Cardiac septum (tissue), 1 donor: Measurements from ENCODE around the gene CARM1. TPM values are rescaled to one million over a fixed set of nuclear protein-coding genes. Genes with fewer than 3 reads are reported as not detected.
"Not testable (repeated sequence)": the region's sequence is repeated elsewhere in the genome, so short reads cannot be mapped to it uniquely, and the experiment has no call there.

ENCODE experiments used
- DNase-seq: peaks from one replicate; pipeline ENCODE4 v3.0.0-alpha.2; 2020; ENCODE audit warnings: low spot score
- intact Hi-C: fragments of 100-400 bp; cut with DNase I; formaldehyde crosslinking; loops from one replicate; pipeline ENCODE4 v1.14.0; 2022
- long read RNA-seq: library from polyadenylated mRNA; unstranded; transcript quantifications from one replicate; pipeline ENCODE4 v2.0.0, GENCODE V29; 2021
- total RNA-seq: library from RNA; stranded (reverse); fragmentation: NEBNext Ultra II Directional; extraction: Animal tissue kit (Norgen Biotek cat#: 25700); gene quantifications from one replicate; pipeline ENCODE4 v1.2.1, GENCODE V29; 2021
- donor health status: DM: no; HTN: no; CAD: no.

Gene CARM1
- total RNA-seq: 28.1 TPM
- long read RNA-seq, transcript CARM1-202 (15 exons, 2,722 nt): minor isoform, 5 of 49 reads
- long read RNA-seq, transcript CARM1-201 (16 exons, 3,330 nt): major isoform, 31 of 49 reads
- long read RNA-seq, partial matches to known transcripts: 10 of 49 reads
- long read RNA-seq, other reads (novel, unspliced or antisense): 3 of 49 reads

DNA sequence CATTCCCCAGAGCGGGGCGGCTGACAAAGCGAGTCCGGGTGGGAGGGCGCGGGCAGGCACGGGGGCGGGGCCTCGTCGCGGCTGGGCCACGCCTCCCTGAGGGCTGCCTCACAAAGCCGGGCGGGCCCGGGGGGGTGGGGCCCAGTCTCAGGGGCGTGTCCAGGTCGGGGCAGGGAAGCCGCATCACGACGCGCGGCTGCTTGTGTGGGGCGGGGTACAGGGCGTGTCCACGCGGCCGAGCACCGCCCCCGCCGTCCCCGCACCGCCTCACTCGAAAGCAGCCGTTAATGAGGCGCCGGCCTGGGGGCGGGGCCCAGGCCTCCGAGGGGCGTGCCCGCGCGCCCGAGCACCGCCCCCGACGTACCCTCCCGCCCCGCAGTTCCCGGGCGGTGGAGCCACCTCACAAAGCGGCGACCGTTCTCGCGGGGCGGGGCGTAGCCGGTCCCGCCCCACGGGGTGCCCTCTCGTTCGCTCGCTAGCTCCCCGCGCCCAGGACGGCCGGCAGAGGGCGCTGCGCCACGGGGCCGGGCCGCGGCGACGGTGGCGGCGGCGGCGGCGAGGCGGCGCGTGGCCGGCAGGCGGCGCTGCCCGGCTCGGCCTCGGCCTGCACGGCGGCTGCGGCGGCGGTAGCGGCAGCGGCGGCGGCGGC, at the start of gene CARM1:
Gene CARM1 (plus strand): TSS at position 599 of the 649 bp plus-strand sequence. CDS start 150 bp downstream, outside the sequence.
- intact Hi-C loops: no loop called here
- peak; percentile 100 for DNase-seq

DNA sequence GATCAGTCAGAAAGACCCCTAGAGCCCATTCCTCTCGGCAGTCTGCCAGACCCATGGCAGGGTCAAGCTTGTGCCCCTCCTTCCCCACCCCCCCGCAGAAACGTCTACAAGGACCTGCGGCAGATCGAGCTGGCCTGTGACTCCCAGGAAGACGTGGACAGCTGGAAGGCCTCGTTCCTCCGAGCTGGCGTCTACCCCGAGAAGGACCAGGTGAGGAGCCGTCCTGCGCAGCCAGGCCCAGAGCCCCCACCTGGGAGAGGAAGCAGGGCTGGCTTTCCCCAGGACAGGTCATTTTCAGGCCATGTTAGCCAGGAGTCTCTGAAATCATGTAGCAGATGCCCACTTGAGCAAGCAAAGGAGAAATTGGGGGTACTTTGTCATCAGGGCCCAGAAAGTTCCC, 47.7 kb upstream of the CARM1 start:
- DNase-seq: no peak
- intact Hi-C loops: no loop called here

DNA sequence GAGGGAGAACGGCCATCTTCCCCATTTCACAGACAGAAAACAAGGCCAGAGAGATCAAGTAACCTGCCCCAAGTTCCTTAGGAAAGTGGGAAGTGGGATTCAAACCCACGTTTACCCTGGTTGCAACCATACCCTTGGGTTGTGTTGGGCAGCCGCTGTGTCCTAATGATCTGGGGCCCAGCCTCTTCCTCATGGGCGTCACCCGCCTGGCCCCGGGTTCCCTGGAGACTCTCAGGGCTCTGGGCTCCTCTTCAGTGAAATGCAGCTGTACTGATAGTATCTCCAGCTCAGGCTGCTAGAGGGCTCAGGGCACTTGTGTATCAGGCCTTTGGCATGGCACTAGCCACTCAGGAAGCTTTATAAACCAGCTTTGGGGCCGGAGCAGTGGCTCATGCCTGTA, 45.1 kb upstream of the CARM1 start:
- DNase-seq: no peak
- intact Hi-C loops: no loop called here

DNA sequence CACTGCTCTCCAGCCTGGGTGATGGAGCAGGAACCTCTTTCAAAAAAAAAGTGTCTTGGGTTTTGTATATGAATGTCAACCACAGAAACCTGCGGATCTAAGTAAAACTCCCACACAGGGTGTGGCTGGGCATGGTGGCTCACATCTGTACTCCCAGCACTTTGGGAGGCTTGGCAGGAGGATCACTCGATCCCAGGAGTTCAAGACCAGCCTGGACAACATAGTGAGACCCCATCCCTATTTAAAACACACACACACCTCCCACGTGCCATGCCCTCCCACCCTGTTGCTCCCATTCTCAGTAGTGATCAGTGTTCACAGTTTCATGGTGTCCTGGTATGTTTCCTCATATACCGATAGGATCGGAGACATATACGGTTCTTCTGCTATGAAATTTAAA, 44.5 kb upstream of the CARM1 start:
- DNase-seq: no peak

DNA sequence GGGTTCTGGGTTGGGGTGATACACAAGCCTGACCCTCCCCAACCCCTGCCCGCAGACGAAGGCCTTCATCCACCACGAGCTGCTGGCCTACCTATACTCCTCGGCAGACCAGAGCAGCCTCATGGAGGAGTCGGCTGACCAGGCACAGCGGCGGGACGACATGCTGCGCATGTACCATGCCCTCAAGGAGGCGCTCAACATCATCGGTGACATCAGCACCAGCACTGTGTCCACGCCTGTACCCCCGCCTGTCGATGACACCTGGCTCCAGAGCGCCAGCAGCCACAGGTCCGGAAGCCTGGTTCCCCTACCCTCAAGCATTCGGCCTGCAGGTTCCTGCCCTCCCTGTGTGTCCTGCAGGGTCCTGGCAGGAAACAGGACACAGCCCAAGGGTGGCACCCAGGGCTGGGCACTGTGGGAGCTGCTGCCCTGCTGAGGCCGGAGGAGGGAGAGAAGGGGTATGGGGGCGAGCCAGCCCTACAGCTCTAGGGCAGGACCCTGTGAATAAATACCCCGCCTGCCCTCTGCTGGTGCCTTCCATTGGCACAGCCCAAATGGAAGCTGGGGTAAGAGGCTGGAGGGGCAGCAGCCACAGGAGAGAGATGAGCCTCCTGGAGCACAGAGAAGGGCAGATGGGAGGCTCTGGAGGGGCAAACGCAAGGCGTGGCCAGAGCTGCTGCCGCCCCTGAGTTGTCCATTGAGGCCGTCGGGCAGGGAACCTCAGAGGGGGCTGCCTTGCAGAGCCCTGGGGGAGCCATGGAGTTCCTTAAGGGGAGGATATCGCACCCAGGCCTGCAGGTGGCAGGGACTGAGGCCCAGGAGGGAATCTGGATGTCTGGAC, 42.2 kb upstream of the CARM1 start:
- DNase-seq: no peak
- intact Hi-C loops: no loop called here

More for the DNA sequence above, 44.5 kb upstream of the CARM1 start:
- intact Hi-C loops: no loop called here

DNA sequence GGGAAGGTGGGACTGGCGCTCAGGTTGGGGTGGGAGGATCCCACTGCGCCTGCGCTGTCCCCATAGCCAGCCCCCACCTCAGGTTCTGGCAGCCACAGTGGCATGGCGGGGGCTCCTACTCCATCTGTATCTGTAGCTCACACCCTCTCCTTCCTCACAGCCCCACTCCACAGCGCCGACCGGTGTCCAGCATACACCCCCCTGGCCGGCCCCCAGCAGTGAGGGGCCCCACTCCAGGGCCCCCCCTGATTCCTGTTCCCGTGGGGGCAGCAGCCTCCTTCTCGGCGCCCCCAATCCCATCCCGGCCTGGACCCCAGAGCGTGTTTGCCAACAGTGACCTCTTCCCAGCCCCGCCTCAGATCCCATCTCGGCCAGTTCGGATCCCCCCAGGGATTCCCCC, 41.4 kb upstream of the CARM1 start:
- DNase-seq: no peak
- intact Hi-C loops: no loop called here

DNA sequence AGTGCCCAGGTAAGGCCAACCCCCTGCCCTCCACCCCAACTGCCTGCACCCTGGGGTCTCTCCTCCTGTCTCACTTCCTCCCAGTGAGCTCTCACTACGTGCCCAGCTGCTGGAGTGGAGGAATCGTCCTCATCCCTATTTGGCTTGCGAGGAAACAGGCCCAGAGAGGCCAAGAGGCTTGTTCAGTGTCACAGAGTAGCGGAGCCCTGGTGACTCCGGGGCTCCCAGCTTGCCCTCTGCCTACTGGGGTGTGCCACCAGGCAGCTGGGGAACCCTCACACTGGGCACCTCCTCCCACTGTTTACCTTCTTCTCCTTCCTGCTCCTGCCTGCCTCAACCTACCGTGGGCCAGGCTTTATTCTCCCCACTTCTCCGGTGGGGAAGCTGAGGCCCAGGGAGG, 41.0 kb upstream of the CARM1 start:
- intact Hi-C loops: no loop called here
- no peak for DNase-seq

DNA sequence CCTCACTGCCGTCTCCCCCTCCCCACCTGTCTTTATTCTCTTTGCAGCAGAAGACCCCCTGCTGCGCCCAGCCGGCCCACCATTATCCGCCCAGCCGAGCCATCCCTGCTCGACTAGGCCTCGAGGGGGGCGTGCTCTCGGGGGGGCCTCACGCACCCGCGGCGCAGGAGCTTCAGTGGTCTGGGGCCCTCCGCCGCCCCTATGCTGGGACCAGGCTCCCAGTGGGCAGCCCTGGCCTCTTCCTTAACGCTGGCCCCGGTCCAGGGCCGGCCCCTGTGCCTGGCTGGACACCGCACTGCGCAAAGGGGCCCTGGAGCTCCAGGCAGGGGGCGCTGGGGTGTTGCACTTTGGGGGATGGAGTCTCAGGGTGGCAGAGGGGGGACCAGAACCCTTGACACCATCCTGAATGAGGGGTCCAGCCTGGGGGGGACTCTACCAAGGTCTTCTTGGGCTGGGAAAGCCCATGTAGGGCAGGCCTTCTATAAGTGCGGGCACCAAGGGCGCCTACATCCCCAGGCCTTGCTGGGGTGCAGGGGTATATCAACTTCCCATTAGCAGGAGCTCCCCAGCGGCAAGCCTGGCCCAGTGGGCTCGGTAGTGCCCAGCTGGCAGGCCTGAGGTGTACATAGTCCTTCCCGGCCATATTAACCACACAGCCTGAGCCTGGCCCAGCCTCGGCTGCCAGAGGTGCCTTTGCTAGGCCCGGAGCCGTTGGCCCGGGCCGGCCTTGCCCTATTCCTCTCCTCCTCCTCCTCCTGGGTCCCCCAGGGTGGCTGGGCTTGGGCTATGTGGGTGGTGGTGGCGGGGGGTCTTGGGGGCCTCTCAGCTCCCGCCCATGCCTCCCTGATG, 40.2 kb upstream of the CARM1 start:
- no peak for DNase-seq
- intact Hi-C loops: no loop called here

DNA sequence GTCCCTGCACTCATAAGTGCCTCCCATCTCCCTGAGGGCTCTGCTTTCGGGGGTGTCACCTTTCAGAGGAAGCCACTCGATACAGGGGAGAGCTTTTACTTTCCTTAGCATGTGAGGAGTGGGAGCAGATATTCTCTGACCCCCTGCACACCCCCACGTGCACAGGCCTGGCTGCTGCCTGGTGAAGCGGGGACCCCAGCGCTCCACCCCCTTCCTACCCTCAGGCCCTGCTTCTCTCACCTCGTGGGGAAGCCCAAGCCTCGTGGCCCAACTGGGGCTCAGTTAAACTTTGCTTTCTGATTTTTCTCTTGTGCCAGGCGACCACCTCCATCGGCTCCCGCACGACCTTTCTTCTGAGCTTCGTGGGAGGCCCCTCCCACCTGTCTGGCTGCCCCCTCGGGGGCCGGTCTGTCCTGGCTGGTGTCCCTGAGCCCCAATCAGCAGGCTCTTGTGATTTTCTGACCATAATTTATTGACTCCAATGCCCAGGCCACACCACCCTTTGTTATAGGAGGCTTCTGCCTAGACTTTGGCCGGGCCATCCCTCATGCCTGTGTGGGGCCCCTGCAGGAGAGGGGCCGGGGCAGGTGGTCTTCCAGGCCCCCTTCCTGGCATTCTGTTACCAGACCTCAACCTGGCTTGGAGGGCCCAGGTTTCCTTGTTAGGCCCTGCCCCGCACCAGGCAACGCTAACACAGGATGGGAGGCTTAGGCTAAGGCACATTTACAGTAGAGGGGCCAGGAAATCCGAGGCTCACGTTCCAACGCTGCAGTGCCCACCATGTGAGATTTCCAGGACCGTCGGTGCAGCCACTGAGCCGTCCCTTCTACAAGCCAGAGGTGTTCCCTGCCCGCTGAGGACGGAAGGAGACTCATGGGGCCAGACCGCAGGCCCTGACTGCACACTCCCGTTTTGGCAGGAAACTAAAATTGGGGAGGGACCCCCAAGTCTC, 39.1 kb upstream of the CARM1 start:
- intact Hi-C loops: no loop called here
- peak; percentile 69 for DNase-seq

DNA sequence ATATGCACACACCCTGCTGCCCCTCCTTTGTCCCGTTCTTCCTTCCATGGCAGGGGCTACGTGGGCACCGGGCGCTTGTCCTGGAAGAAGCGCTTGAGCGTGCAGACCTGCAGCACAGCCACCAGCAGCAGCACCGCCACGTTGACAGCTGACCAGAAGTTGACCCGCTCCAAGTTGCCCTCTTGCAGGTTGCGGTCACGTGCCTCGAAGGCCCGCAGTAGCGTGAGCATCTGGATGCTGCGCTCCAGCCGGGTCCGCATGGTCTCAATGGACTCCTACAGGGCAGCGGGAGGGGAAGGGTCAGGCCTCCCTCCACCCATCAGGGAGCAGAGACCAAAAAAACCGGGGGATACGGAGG, 38.4 kb upstream of the CARM1 start:
- DNase-seq: peak; percentile 74
- intact Hi-C loops: no loop called here

DNA sequence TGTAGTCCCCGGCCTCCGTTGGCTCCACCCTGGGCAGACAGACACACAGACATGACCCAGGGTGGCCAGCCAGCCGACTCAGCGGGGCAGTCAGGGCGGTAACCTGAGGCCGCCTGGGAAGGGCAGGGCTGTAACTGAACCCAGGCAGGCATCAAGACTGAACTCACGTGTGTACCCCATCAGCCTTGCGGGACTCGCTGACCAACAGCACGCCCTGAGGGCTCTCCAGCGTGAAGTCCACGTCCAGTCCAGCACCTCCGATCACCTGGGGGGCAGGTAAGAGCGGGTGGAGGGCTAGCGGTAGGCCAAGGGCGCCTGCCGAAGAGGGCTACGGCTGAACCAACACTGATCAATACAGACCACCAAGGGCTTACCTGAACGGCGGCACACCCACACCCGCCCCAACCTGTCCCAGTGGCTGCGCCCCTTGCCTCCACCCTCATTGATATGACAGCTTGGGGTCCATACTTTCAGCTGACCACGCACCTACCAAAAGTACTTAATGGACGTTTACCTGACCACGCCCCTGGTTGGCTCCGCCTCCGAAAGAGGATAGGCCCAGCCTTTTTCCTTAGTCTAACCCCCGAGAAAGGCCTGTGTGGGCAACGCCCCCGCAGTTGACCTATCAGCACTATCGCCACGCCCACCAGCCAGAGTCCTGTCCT, 36.1 kb upstream of the CARM1 start:
- peak; percentile 74 for DNase-seq
- intact Hi-C loops: no loop called here

DNA sequence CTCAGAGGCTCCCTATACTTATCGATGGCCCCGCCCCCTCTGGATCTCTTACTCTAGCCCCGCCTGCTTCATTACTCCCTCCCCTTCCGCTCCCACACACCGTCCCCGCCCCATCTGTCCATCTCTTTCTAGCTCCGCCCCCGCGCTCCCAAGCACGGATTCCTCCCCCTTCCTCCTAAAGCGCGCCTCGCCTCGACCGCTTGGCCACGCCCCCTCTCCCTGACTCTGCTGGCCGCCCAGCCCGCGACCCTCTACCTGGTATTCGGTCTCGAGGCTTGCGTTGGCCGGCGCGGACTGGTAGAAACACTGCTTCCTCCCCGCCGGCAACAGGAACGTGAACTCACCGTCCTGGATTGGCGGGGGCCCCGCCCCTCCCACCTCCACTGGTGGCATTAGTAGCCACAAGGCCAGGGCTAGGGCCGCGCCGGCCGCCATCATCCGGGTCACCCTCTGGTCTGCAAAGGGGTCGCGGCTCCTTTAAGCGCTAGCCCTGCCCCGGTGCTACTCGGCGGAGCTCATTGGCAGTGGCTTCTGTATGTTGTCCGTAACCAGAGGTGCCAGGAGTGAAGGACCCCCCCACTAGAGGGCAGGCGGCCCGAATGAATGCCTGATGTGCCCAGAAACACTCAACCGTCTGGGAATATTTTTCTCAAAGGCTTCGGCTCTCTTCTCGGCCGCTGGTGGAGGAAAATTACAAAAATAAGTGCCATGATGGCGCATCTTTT, 35.4 kb upstream of the CARM1 start, which contains the start of gene TMED1:
Gene TMED1 (minus strand): TSS at position 459 of the 725 bp plus-strand sequence. CDS start 21 bp downstream, at position 438.
- intact Hi-C loops: no loop called here
- peak; percentile 99 for DNase-seq

DNA sequence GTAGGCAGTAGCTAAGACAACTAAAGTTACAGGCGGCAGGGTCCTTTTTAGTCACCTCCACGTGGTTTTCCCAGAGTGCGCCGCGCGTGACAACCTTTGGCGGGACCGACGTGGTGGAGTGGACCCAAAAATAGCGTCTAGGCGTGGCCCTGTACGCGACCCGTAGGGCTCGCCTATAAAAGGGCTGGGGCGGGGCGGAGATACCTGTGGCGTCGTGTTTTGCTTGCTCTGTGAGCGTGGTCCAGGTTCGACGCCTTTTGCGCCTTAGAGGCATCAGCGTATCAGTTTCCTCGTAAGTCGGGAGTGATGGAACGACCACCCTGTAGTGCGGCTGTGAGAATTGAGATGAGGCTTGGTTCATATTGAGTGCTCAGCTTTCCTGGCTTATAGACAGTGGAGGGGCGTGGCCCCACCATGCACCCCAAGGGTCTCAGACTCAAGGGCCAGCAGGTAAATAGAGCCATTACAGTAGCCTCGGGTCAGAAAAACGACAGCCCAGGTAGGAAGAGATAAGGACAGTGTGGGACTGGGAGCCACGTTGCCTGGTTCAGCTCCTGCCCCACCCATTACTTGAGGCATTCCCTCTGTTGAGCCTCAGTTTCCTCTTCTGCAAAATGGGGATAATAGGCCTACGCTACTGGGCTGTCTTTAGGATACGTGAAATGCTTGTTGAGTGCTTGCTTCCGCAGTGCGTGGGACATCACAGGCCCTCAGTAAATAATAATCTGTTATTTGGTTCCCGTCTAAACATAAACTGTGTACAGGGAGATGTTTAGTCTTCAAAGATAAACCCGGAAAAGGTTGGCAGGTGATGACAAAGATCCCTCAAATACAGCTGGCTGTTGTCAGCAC, 34.6 kb upstream of the CARM1 start:
- peak; percentile 92 for DNase-seq
- intact Hi-C loops: no loop called here

DNA sequence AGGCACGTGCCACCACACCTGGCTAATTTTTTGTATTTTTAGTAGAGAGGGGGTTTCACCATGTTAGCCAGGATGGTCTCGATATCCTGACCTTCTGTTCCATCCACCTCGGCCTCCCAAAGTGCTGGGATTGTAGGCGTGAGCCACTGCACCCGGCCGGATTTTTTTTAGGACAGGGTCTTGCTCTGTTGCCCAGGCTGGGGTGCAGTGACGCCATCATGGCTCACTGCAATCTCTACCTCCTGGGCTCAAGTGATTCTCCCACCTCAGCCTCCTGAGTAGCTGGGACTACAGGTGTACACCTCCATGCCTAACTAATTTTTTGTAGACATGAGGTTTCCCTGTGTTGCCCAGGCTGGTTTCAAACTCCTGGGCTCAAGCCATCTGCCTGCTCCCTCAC, 33.7 kb upstream of the CARM1 start:
- intact Hi-C loops, DNase-seq: not testable (repeated sequence)

DNA sequence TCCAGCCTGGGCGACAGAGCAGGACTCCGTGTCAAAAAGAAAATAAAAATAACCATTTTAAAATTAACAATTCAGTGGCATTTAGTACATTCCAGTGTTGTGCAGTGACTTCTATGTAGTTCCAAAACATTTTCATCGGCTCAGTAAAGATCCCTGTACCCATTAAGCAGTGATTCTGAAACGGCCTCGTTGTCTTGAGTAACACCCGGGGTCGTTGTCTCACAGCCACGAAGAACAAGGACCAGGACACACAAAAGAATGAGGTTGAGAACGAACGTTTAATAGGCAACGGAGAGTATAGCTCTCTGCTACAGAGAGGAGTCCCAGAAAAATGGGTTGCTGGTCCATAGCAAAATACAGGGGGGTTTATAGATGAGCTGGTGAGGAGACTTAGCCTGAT, 33.0 kb upstream of the CARM1 start:
- intact Hi-C loops: no loop called here
- no peak for DNase-seq

DNA sequence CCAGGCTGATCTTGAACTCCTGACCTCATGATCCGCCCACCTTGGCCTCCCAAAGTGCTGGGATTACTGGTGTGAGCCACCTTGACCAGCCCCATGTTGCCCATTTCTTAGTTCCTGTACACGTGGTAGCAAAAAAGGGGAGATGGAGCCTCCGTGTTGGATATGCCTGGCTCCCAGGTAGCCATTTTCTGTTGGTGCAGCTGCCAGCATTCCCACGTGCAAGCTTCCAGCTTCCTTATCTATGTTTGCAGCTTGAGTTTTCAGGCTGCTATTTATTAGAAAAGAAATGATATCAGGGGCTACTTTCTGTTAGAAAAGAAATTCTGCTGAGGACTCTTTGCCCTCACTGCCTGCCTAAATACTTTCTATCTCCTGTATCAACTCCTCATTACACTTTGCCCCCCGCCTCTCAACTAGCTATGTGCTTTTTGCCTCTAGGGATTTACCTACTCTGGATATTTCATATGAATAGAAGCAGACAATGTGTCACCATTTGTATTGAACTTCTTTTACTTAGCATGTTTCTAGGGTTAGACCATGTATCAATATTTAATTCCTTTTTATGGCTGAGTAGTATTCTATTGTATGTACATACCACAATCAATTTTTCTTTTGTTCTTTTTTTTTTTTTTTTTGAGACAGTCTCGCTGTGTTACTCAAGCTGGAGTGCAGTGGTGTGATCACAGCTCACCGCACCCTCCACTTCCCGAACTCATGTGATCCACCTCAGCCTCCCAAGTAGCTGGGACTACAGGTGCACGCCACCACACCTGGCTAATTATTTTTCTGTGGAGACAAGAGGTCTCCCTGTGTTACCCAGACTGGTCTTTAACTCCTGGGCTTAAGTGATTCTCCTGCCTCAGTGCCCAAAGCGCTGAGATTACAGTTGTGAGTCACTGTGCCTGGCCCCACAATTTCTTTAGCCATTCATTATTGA, 32.0 kb upstream of the CARM1 start:
- intact Hi-C loops: no loop called here
- no peak for DNase-seq
